GM12878 (cell line): ENCODE results near the gene MAFF. TPM values are rescaled to one million over a fixed set of nuclear protein-coding genes. Genes with fewer than 3 reads are reported as not detected.

Source experiments
- BMI1 ChIP-seq: fragments of 450-650 bp; IDR thresholded peaks from 2 replicates; pipeline ENCODE4 v1.6.1; 2016; ENCODE audit warnings: mild to moderate bottlenecking, moderate library complexity, borderline replicate concordance
- CBFB ChIP-seq: IDR thresholded peaks from 2 replicates; pipeline ENCODE4 v1.6.1; 2016; ENCODE audit warnings: antibody characterized with exemption, low read depth
- CREM ChIP-seq: IDR thresholded peaks from 2 replicates; pipeline ENCODE4 v1.6.1; 2014; ENCODE audit warnings: antibody characterized with exemption, low read depth
- DPF2 ChIP-seq: fragments of 450-650 bp; IDR thresholded peaks from 2 replicates; pipeline ENCODE4 v1.6.1; 2017; ENCODE audit warnings: mild to moderate bottlenecking
- E4F1 ChIP-seq: fragments of 450-650 bp; IDR thresholded peaks from 2 replicates; pipeline ENCODE4 v1.6.1; 2018; ENCODE audit warnings: borderline replicate concordance, mild to moderate bottlenecking; ENCODE audit not compliant: partially characterized antibody
- EGR1 ChIP-seq, 2 experiments: IDR thresholded peaks; 1 replicate in 1 of 2; 2 replicates in 1 of 2; pipeline ENCODE4 v1.6.1; 2011 to 2012; ENCODE audit warnings: low read depth in 2 of 2, low read length in 2 of 2, borderline replicate concordance in 1 of 2, mild to moderate bottlenecking in 1 of 2, moderate library complexity in 1 of 2
- KAT2A ChIP-seq: conservative IDR thresholded peaks from 2 replicates; pipeline ENCODE4 v1.6.1; 2011; ENCODE audit warnings: low read depth, low read length; ENCODE audit not compliant: control insufficient read depth
- MAX ChIP-seq: IDR thresholded peaks from 2 replicates; pipeline ENCODE4 v1.6.1; 2012; ENCODE audit warnings: low read depth, low read length, improper control_type of control experiment
- NFYA ChIP-seq: IDR thresholded peaks from 2 replicates; pipeline ENCODE4 v1.6.1; 2011; ENCODE audit warnings: low read depth, mild to moderate bottlenecking, low read length, improper control_type of control experiment, borderline replicate concordance
- NR2C1 ChIP-seq: fragments of 450-650 bp; IDR thresholded peaks from 2 replicates; pipeline ENCODE4 v1.6.1; 2017; ENCODE audit warnings: antibody characterized with exemption, mild to moderate bottlenecking, moderate library complexity
- NRF1 ChIP-seq: conservative IDR thresholded peaks from 2 replicates; pipeline ENCODE4 v1.6.1; 2011; ENCODE audit warnings: mild to moderate bottlenecking, low read depth, low read length, improper control_type of control experiment
- RBBP5 ChIP-seq: fragments of 200-600 bp; sonication (generic); conservative IDR thresholded peaks from 2 replicates; pipeline ENCODE4 v1.6.1; 2016
- STAT1 ChIP-seq: fragments of 450-650 bp; conservative IDR thresholded peaks from 2 replicates; pipeline ENCODE4 v1.6.1; 2014; ENCODE audit warnings: antibody characterized with exemption, mild to moderate bottlenecking
- YY1 ChIP-seq: IDR thresholded peaks from 2 replicates; pipeline ENCODE4 v1.6.1; 2011; ENCODE audit warnings: low read depth, mild to moderate bottlenecking, low read length
- ZNF687 ChIP-seq: fragments of 450-650 bp; IDR thresholded peaks from 2 replicates; pipeline ENCODE4 v1.6.1; 2017; ENCODE audit warnings: mild to moderate bottlenecking, moderate library complexity
- polyA plus RNA-seq, 11 experiments: library from polyadenylated mRNA; depleted of rRNA in 4 of 11; unstranded in 6 of 11; stranded (reverse) in 5 of 11; fragments of >200 nt; fragmentation: Nextera tagmentation in 4 of 11; fragmentation: Illumina TruSeq in 1 of 11; extraction: Ambion mirVana in 4 of 11; extraction: Trizol in 1 of 11; gene quantifications; 1 replicate in 1 of 11; 2 replicates in 10 of 11; pipeline versions ENCODE4 v1.2.1 to v1.2.3, GENCODE V29; 2011 to 2016; ENCODE audit warnings: inconsistent platforms in 2 of 11, missing spikeins in 2 of 11, low read depth in 1 of 11
- total RNA-seq, 4 experiments: library from RNA; depleted of rRNA in 3 of 4; stranded (reverse); fragments of >200 nt in 3 of 4; fragmentation: Illumina TruSeq in 1 of 4; extraction: Trizol in 1 of 4; gene quantifications; 2 replicates each; pipeline versions ENCODE4 v1.2.1 to v1.2.3, GENCODE V29; 2013 to 2021
- TF ChIP-seq, protein P1 (sequence below): fragments of 450-650 bp; IDR thresholded peaks from 2 replicates; pipeline ENCODE4 v1.6.1; 2017; ENCODE audit warnings: mild to moderate bottlenecking
- TF ChIP-seq, protein P2 (sequence below): fragments of 450-650 bp; IDR thresholded peaks from 2 replicates; pipeline ENCODE4 v1.6.1; 2017; ENCODE audit warnings: mild to moderate bottlenecking, moderate library complexity

Gene MAFF
- total and polyA plus RNA-seq, 10 of the 15 experiments (the other 5 are each of a cell fraction or from before 2014, with no cell fraction given): 0.22 to 2.3 (median 0.81) TPM; not detected in 1

- TF ChIP-seq MAX (no peak), KAT2A (no peak), CBFB (no peak), ZNF687 (no peak), NRF1 (no peak), EGR1 (IDR thresholded peaks at IDR 0.05; ENCODE audit: borderline replicate concordance in 1 of 2, low read depth in 2 of 2, low read length in 2 of 2) (peak in 1 of 2 experiments; percentile 44; a peak in 1 of 3 replicates), BMI1 (no peak), STAT1 (no peak), CREM (peak; percentile 57; the same call in 1 of the 2 replicates), DPF2 (no peak), NFYA (no peak), E4F1 (no peak), NR2C1 (no peak), RBBP5 (no peak), YY1 (no peak)
- TF ChIP-seq, protein P1, sequence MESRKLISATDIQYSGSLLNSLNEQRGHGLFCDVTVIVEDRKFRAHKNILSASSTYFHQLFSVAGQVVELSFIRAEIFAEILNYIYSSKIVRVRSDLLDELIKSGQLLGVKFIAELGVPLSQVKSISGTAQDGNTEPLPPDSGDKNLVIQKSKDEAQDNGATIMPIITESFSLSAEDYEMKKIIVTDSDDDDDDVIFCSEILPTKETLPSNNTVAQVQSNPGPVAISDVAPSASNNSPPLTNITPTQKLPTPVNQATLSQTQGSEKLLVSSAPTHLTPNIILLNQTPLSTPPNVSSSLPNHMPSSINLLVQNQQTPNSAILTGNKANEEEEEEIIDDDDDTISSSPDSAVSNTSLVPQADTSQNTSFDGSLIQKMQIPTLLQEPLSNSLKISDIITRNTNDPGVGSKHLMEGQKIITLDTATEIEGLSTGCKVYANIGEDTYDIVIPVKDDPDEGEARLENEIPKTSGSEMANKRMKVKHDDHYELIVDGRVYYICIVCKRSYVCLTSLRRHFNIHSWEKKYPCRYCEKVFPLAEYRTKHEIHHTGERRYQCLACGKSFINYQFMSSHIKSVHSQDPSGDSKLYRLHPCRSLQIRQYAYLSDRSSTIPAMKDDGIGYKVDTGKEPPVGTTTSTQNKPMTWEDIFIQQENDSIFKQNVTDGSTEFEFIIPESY: no peak
- TF ChIP-seq, protein P2, sequence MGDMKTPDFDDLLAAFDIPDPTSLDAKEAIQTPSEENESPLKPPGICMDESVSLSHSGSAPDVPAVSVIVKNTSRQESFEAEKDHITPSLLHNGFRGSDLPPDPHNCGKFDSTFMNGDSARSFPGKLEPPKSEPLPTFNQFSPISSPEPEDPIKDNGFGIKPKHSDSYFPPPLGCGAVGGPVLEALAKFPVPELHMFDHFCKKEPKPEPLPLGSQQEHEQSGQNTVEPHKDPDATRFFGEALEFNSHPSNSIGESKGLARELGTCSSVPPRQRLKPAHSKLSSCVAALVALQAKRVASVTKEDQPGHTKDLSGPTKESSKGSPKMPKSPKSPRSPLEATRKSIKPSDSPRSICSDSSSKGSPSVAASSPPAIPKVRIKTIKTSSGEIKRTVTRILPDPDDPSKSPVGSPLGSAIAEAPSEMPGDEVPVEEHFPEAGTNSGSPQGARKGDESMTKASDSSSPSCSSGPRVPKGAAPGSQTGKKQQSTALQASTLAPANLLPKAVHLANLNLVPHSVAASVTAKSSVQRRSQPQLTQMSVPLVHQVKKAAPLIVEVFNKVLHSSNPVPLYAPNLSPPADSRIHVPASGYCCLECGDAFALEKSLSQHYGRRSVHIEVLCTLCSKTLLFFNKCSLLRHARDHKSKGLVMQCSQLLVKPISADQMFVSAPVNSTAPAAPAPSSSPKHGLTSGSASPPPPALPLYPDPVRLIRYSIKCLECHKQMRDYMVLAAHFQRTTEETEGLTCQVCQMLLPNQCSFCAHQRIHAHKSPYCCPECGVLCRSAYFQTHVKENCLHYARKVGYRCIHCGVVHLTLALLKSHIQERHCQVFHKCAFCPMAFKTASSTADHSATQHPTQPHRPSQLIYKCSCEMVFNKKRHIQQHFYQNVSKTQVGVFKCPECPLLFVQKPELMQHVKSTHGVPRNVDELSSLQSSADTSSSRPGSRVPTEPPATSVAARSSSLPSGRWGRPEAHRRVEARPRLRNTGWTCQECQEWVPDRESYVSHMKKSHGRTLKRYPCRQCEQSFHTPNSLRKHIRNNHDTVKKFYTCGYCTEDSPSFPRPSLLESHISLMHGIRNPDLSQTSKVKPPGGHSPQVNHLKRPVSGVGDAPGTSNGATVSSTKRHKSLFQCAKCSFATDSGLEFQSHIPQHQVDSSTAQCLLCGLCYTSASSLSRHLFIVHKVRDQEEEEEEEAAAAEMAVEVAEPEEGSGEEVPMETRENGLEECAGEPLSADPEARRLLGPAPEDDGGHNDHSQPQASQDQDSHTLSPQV: no peak
Observed at GRCh38 chr22:38201711-38202436, at the start of gene MAFF (continued).
